Retinal pigment epithelial cell (primary cell): ENCODE measurements around the gene VIT.

Source experiments
- DNase-seq: peaks from one replicate; pipeline ENCODE4 v3.0.0-alpha.2; 2010; ENCODE audit warnings: low read depth
- H3K4me3 ChIP-seq: 2 replicates; pipeline ENCODE4 v1.5.1; 2011; ENCODE audit warnings: mild to moderate bottlenecking, low read length, control low read depth, moderate library complexity
- CTCF ChIP-seq: conservative IDR thresholded peaks from 2 replicates; pipeline ENCODE4 v1.5.1; 2011; ENCODE audit warnings: low read depth, low read length, control low read depth, inconsistent platforms

VIT gene

GRCh38 chr2:36670881-36671595, 25.5 kb upstream of the VIT start:
- no peak overlapping the region for H3K4me3 ChIP-seq
- no peak for TF ChIP-seq CTCF
- no peak for DNase-seq

- DNase-seq, result no peak
- no peak for TF ChIP-seq CTCF
- no peak overlapping the region for H3K4me3 ChIP-seq
Observed at GRCh38 chr2:36671731-36672130, 24.8 kb upstream of the VIT start.

DNA sequence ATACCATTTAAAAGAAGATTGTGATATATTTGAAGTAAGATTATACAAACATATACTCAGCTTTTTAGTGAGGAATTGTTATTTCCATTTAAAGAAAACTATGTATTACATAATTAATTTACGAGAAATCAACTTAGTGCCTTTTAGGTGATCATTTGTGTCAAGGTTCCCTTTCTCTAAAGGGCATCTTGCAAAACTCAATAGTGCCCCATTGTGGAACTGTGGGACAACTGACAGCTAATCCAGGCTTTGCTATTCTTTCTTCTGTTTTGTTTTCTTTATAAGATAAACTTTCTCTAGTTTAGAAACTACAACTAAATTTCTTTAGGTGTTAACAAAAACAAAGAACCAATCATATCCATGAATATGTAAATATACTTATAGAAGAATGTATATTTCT, 24.3 kb upstream of the VIT start:
- TF ChIP-seq CTCF, result peak; percentile 67
- no peak overlapping the region for H3K4me3 ChIP-seq
- no peak for DNase-seq

- H3K4me3 ChIP-seq, result no peak overlapping the region
- TF ChIP-seq CTCF, result no peak
- no peak for DNase-seq
Observed at GRCh38 chr2:36675579-36676282, 20.8 kb upstream of the VIT start.

- no peak for TF ChIP-seq CTCF
- H3K4me3 ChIP-seq, result no peak overlapping the region
- no peak for DNase-seq
Observed at GRCh38 chr2:36676364-36676763, 20.1 kb upstream of the VIT start.

DNA sequence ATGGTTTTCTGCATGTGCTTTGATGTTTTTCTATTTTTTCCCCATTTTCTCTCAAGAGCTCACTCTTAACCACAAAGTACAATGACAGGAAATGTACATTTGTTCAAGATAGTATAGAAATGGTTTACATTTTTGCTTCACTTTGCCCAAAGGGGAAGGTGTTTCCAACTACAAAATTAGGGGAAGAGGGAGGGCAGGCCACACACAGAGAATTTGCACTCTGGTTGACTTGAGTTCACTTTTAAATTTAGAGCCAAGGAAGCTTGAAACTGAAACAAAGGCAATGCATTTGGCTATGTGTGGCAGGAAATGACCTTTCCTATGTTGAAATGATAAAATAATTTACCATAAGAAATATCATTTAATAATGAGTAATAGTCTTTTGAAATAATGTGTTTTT, 19.1 kb upstream of the VIT start:
- TF ChIP-seq CTCF, result no peak
- DNase-seq, result no peak
- H3K4me3 ChIP-seq, result no peak overlapping the region
